ENCODE data around the gene SMAD6.
"Not testable (repeated sequence)": the region's sequence is repeated elsewhere in the genome, so short reads cannot be mapped to it uniquely, and the experiment has no call there.

The SMAD6 gene

DNA sequence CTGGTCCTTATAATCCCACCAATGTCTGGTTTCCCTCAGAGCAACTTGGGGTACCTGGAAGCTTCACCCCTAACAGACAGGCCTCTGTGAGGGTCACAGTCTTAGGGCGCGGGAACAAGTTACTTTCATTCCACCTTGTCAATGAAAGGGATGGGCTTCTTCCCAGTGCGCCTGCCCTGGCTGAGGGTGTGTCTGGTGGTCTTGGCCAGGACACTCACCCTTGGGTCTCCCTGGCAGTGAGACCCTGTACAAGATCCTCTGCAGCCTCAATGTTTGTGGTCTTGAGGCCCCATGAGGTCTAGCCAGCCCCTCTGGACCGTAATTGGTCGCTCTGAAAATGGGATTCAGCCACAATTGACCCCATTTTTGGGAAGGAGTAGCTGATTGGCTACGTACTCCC is 40.2 kb downstream of the SMAD6 start:
- no peak for DNase-seq (ENCODE audit: low read depth)

DNA sequence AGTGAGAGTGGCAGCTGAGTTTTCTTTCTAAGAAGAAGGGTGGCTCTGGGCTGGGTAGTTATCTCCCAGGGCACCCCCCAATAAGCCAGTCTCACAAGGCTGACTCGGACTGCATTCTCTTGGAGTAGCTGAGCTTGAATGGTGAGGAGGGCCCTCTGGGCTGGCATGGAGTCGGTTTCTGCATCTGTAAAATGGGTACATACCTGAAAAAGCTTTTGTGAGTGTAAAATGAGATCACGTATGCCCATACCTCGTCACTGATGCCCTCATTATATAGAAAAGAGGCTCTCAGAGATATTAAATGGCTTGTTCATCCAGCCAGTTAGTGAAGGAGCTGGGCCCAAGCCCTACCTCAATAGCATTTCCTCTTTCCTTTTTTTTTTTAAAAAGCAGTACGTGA is 41.2 kb downstream of the SMAD6 start:
- DNase-seq (ENCODE audit: low read depth) = no peak

DNA sequence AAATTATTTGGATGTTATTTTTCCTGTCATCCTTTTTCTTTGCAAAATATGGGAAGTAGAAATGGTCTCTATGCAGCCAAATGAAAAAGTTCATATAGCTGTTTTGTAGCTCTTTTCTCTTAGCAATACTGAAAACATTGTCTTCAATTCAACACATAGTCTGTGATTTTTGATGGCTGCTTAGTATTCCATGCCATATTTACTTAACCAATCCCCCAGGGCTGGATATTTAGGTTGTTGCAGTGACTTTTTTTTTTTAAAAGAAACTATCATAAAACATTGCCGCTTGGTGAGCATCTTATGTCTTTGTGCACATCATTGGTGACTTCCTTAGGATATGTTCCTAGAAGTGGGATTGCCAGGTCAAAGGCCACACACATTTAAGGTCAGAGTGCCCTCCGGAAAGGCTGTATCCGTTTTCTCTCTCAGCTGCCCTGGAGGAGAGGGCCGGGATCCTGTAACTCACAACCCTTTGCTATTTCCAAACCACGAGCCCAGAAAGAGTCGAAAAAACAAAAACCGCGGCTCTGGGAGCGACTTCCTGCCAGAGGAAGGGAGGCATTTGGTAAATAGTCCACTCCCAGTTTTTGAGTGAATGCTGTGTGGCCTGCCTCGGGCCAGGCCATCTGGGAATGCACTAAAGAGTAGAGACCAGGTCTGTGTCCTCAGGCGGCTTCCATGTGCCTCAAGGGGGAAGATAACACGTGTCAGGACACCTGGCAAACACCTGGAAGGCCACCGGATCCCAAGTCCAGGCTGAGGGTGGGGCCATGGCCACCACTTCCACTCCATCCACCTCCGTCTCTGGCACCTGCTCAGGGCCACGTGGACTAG is 41.9 kb downstream of the SMAD6 start:
- DNase-seq (ENCODE audit: low read depth) = no peak

DNA sequence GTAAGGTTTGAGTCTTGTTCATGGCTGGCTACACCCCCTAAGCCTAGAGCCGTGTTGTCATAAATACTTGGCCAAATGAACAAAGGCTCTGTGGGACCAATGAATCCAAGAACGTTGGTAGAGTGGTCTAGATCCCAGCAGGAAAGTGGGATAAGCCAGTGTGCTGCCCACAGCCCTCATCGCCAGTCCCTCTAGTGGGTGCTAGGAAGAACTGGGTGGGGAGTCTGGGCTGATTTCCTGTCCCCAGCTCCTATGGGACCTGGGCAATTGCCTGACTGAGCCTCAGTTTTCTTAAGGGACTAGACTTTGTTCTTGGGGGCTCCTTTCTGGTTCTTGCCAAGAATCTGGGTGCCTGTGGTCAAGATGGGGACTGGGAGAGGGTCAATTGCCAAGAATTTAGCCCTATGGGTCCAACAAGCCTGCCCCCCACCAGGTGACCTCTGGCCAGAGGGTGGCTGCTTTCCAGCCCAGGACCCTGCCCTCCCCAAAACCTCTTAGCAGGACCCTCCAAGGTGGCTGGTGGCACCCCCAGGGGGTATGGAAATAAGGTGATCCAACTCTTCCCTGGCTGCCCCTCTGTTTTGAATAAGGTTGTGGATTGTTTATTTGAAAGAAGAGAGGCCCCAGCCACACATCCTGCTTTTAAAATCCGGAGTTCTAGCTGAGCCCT is 42.7 kb downstream of the SMAD6 start:
- DNase-seq (ENCODE audit: low read depth) = no peak

DNA sequence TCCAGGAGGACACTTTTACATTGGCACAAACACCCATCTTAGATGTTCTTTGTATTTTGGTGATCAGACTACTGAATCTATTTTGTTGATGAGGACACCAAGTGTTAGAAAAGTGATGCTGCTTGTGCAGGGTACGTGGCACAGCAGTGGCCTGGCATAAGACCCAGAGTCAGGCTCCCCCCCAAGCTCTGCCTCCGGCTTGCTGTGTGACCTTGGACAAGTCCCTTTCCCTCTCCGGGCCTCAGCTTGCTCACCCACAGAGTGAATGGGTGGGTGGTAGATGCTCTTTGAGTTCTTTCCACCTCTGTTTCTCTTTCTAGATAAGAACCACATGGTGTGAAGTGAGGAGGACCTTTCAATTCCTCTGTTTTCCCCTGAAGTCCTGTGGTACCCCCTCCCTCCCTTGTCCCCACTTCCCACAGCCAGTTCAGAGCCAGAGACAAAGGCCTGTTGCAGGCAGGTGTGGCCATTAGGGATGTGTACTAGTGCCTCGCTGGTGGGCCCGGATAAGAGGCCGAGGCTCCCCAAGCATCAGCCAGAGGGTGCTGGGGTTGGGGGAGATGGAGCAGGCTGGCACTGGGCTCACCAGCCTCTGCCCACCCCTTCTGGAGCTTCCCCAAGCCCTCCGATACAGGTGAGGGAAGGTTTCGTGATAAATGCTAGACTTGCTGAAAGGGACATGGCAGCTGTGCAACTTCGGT is 43.6 kb downstream of the SMAD6 start:
- no peak for DNase-seq (ENCODE audit: low read depth)

DNA sequence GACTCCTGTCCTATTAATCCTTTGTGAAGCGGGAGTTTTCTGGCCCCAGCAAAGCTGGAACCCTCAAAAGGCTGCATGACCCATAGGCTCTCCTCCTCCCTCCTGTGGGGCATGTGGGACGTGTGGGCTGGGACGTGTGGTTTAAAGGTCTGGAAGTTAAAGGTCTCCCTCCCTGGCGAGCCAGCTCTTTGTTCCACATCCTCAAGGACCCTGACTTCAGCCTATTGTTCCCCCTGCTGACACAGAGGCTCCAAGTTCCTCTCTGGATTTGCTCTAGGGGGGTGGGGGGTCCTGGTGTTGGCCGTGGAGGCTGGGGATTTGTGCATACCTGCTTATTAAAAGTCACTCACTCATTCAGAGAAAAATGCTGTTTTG is 44.2 kb downstream of the SMAD6 start:
- DNase-seq (ENCODE audit: low read depth) = no peak

DNA sequence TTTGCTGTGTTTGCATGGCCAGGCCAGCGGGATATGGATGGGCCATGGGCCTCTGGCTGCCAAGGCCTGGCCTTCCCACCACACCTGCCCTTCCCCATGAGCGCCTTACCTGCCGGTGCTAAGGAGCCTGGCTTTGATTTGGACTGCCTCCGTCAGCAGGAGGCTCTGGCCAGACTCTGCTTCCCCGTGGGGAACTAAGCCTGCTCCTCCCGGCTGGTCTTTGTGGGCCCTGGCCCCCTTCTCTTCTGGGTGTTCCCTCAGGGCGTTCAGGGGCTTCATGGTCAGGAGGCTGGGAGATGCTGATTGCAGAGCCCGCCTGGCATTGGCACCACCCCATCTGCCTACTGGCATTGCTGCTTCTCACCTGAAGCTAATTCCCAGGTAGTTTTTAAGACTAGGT is 45.2 kb downstream of the SMAD6 start:
- DNase-seq (ENCODE audit: low read depth) = no peak

DNA sequence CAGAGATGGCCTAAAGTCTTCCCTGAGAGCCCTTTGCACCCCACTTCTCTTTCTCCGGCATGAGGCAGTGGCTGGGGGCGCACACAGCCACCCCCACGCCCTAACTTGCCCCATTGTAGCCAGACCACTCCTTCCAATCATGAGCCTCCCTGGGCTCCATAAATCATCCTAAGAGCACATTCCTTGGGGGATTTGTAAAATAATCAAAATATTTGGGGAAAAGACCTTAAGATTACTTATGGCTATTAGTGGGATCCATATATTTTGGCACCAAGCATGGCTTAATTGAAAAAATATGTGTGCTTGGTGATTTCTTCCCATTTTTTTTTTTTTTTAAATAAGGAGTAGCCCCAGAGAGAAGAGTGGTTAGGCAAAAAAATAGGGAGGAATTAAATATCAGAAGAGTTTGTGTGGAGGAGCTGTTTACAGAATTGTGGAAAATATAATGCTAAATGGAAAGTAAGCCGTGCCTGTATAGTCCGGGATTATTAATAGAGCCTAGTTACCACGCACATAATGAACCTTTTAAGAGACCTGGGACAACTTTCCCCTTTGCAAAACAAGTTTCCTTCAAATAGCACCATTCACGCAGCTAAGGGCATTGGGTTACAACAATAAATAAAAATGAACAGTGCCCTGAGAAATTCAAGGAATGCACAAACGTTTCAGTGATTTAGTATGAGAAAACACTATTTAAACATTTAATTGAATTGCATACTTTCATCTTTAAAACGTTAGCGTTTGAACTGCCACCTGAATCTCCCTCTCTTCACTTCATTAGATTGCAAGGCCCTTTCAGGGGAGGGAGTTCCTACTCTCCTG is 46.1 kb downstream of the SMAD6 start:
- no peak for DNase-seq (ENCODE audit: low read depth)

DNA sequence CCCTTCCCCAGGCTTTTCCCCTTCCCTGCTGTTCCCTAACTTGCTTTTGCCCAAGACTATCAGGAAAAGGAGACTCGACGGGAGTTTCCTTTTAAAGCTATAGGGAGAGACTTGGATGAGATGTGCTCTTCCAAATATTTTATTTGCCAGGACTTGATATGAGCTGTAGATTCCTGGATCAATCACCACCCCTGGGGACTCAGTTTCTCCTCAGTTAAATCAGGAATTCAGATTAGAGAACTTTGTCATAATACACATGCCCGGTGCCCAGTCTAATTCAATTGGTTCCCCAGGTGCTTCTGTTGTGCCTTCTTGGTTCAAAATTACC is 46.6 kb downstream of the SMAD6 start:
- DNase-seq (ENCODE audit: low read depth) = no peak

DNA sequence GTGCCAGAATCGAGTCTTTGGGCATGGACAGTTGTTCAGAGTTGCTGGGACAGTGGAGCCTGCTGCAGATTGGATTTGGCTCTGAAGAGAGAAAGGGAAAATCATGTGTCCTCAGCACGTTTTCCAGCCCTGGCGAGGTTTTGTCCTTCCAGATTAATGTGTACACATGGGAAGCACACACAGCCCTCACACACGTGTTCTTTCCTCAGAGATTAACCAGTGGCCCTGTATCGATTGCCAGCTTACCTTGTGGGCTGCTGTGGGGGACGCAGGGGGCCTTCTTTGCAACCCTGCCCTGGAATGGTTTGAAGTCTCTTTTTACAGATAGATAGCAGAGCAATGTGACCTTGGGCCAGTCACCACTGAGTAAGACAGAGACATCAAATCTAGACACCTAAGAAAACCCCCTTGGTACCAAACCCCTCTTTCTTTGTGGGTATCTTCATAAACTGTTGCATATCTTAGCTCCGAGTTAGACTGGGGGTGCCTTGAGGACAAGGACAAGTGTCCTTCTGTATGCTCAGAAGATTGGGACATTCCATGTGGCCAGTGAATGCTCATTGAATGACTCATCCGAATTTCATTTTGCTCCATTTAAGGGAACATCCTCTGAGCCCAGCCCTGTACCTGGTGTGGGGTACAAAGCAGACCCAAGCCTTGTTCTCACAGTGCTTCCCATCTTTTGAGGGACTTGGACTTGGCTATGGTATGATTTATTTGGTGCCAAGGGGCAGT is 48.0 kb downstream of the SMAD6 start:
- DNase-seq (ENCODE audit: low read depth) = no peak

DNA sequence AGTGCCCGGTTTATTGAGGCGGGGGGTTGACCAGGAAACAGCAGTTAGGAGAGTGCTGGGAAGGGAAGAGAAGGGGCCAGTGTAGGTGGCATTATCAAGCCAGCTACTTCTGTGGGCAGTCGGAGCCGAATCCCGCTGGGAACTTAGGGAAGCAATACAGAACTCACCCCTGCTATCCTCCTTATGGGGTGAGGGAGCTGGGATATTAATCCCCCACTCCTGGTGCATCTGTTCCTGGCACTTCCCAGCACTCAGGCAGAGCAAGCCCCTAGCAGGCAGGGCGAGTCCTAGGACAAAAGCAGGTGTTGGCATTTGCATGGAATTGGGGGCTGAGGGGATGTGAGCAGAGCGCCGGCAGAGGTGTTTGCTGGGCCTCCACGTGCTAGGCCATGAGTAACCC is 48.6 kb downstream of the SMAD6 start:
- DNase-seq (ENCODE audit: low read depth) = no peak

DNA sequence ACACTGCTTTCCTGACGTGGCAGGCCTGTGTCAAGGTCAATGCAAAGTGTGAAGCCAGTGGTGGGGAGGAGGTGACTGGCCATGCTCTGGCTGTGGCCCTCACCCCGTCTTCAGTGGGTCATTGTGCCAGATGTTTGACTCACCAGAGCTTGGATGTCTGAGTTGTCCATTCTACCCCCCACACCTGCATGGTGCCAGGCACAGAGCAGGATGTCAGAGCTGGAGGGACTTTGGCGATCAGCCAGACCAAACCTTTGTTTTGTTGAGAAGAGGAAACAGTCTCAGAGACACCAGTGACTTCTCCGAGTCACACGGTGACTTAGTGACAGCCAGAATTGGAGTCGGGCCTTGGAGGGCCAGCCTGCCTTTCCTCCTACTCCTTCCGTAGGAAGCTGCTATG is 49.5 kb downstream of the SMAD6 start:
- DNase-seq (ENCODE audit: low read depth) = no peak

DNA sequence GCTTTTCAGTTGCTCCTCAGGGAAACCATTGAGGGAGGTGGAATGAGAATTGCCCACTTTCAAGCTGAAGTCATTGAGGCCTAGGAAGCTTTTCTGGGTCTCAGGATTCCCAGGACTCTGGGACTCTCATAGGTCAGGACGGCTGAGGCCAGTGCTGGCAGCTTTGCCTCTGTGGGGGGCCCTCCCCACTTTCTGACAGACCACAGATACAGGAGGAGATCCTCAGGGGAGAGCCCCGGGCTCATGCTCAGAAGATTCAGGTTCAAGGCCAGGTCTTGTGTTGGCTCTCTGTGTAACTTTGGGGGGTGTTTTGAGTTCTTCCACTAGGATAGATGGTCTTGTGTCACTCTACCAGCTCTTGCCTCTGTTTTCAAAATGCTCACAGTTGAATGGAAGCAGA is 50.0 kb downstream of the SMAD6 start:
- DNase-seq (ENCODE audit: low read depth) = no peak

DNA sequence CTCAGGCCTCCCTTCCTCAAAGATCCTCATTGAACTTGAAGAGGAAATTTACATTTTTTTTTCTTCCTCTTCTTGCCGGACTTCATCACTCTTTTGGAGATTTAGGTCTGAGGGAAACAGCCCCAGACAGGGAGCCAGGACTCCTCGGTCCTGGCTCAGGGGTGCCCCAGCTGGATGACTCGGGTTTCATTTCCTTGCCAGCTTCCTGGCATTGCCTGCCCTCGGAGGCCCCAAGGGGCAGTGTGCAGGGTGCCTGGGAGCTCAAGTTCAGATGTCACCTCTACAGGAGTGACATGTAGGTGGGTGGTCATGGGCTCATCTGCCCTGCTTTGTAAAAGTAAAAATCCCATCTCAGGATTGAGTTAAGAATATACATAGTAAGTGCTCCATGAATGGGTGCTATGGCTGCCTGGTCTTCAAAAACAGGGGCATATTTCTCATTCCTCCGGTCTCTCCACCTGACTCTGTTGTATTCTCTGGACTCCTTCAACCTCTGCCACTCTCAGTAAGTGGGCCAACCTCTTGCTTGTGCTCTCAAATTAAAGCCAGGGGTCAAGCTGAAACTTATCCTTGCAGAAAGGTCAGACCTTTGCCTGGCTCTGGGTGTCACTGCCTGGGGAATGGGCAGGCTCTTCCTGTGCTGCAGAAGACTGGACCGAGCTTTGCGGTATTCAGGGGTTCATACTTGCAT is 51.8 kb downstream of the SMAD6 start:
- no peak for DNase-seq (ENCODE audit: low read depth)

DNA sequence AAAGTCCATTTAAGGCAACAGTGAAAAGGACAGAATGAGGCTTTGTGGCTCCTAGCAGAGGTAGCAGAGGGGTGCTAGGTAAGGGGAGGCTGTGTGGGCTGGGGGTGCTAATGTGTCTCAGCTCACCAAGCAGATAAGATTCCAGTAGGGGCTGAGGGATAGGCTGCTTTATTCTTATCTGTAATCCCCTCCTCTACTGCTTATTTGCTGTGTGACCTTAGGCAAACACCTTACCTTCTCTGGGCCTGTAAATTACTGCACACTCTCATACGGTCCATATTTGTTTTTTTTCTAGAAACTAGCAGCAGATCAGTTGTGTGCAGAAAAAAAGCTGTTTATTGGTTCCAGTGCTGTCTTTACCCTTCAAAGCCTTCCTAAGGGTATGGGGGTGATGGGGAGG is 52.8 kb downstream of the SMAD6 start:
- no peak for DNase-seq (ENCODE audit: low read depth)

DNA sequence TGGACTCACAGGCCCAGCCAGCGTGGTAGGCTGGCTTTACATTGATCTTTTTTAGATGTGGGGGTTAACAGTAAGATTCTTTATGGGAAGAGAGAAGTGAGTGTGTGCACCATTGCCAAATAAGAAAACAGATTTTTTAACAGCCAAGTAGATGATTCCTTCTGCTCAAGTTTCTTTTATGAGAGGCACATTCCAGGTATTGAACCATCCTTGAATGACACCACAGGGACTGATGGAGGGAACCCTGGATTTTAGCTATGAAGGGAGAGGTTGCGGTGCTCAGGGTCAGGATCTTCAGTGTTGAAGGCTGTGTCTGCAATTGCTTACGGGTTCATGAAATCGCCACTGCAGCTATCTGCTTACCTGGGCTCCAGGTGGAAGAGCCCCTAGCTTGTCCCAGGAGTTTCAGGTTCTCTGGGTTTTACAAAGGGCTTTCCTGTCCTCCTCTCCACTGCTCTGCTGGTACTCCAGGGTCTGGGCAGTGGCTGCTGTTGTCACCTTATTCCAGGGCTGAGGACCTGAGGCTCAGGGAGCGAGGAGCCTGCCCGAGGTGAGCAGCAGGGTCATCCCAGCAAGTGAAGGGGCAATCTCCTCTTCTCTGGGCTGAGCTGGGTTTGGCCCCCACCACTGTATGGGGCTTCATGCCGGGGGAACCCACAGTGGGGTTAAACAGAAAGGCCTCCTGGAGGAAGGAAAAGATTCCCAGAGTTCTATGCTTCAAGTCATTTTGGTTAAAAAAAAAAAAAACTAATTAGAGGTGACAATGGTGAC is 53.4 kb downstream of the SMAD6 start:
- DNase-seq (ENCODE audit: low read depth) = no peak

DNA sequence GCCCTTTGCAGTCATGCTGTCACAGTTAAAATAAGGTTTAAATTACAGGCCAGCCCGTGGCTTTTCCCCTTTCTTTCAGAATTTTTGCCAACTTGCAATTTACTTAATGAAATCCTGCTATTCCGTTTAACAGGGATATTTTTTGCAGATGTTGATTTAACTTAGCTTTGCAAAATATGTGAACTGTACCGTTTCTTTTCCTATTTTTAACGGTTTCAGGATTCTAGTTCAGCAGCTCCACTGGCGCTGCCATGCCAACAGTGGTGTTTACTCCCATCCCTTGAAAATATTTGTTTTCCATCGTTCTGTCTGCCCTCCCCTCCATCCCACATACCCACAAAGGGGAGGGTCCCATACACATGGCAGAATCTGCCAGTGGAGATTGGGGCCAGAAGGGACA is 54.3 kb downstream of the SMAD6 start:
- no peak for DNase-seq (ENCODE audit: low read depth)

DNA sequence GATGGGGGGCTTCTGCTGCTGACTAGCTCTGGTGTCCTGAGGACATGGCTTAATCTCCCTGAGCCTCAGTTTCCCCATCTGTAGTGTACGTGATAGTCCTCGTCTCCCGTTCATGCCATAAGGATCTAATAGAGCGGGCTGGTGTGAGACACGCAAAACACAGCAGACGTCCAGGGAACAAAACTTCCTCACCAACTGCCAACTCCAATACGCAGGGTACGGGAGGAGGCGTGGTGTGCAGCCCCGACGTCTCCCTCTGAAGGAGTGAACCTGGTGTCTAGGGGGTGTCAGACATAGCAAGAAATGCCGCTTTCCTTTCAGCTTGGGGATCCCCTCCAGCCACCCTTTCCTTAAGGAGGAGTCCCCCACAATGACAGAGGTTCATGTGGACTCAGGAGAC is 55.0 kb downstream of the SMAD6 start:
- DNase-seq (ENCODE audit: low read depth) = no peak

DNA sequence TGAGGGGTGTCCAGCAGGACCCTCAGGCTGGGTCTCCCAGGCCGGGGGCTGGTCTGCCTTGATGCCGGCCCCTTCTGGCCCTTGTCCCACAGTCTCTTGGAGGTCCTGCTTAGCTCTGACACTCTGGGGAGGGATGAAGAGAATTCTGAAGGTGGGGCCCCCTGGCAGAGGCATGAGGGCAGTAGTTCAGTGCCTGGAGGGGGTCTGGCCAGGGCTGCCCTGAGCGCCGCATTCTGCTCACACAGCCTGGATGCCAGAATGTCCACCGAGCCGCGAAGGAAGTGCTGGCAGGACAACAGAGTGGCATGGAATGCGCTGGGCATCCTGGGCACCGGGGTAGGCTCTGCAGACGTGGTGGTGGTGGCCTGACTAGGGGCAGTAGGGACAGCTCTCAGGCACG is 55.5 kb downstream of the SMAD6 start:
- no peak for DNase-seq (ENCODE audit: low read depth)

DNA sequence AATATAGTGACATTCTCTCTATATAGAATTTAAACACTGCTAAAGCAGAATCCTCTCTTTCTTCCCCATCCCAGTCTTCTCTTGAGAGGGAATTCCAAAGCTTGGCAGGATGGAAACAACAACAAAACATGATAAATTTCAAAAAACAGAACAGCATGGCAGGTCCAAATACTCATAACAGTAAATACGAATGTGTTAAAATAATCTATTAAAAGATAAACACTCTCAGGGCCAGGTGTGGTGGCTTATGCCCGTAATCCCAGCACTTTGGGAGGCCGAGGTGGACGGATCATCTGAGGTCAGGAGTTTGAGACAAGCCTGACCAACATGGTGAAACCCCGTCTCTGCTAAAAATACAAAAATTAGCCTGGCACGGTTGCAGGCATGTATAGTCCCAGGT is 56.2 kb downstream of the SMAD6 start:
- DNase-seq (ENCODE audit: low read depth) = not testable (repeated sequence)
